ENCODE data around the gene ENPP1. TPM values are rescaled to one million over a fixed set of nuclear protein-coding genes. Genes with fewer than 3 reads are reported as not detected.

ENPP1 gene
- total and polyA plus RNA-seq, 2 donors (not counting 1 experiment from before 2014, with no cell fraction given), result 48.6 to 85.4 TPM

DNA sequence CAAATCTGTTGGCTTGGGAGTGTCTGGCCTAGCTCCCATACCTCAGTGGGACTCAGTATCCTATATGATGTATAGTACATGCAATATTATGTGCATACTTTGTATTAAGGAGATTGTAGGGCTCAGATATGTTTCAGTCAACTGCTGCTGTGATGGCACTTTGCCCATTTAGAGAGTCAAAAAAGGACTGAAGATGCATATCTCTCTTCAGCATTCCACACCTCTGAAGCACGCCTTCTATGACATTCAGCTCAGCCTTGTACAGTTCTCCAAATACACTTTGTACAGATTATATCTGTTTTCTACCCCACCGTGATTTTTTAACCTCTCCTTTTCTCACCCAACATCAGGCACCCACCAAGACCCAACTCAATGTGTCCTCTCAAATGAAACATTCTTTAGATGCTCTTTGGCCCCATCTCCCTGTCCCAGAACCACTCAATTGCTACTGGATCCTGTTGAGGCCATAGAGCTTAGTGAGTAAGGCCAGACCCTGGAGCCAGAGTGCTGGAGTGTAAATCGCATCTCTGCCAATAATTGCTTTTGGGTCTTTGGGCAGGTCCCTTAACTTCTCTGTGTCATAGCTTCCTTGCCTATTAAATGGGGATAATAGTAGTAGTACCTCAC, 15.6 kb downstream of the ENPP1 start:
- Histone ChIP-seq H3K27ac (ENCODE audit: insufficient read depth, low read length) (no peak overlapping the region), H3K4me1 (ENCODE audit: control insufficient read depth, extremely low read depth, insufficient read depth, low read length) (peaks cover 7% of the 10 kb centered on the region), H3K9me3 (ENCODE audit: control insufficient read depth, insufficient read depth, low read depth, low read length) (no peaks in the 10 kb centered on the region), H2AFZ (ENCODE audit: low read length) (no peak overlapping the region), H3K4me3 (replicated peaks in 1 of 4; ENCODE audit: control extremely low read depth in 1 of 4, insufficient read depth in 1 of 4, low read depth in 3 of 4, low read length in 4 of 4) (no peak overlapping the region), H3K36me3 (ENCODE audit: control insufficient read depth, insufficient read depth, low read length) (peaks cover 1% of the 10 kb centered on the region), H3K9ac (ENCODE audit: insufficient read depth, low read length) (no peak overlapping the region), H3K79me2 (ENCODE audit: control insufficient read depth, insufficient read depth, low read length) (no peaks in the 10 kb centered on the region), H3K27me3 (ENCODE audit: control insufficient read depth, insufficient read depth, low read length) (no peaks in the 10 kb centered on the region), H3K4me2 (ENCODE audit: extremely low read depth, insufficient read depth, low read length) (no peak overlapping the region), H4K20me1 (ENCODE audit: control insufficient read depth, extremely low read depth, insufficient read depth, low read length) (no peaks in the 10 kb centered on the region)
- DNase-seq (ENCODE audit: low read depth in 2 of 2), result peak in 1 of 2 donors; percentile 63
- TF ChIP-seq, protein P1, sequence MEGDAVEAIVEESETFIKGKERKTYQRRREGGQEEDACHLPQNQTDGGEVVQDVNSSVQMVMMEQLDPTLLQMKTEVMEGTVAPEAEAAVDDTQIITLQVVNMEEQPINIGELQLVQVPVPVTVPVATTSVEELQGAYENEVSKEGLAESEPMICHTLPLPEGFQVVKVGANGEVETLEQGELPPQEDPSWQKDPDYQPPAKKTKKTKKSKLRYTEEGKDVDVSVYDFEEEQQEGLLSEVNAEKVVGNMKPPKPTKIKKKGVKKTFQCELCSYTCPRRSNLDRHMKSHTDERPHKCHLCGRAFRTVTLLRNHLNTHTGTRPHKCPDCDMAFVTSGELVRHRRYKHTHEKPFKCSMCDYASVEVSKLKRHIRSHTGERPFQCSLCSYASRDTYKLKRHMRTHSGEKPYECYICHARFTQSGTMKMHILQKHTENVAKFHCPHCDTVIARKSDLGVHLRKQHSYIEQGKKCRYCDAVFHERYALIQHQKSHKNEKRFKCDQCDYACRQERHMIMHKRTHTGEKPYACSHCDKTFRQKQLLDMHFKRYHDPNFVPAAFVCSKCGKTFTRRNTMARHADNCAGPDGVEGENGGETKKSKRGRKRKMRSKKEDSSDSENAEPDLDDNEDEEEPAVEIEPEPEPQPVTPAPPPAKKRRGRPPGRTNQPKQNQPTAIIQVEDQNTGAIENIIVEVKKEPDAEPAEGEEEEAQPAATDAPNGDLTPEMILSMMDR (conservative IDR thresholded peaks at IDR 0.05 in 1 of 2, IDR thresholded peaks at IDR 0.05 in 1 of 2; ENCODE audit: low read depth in 1 of 2, low read length in 2 of 2), result no peak
- no peak for TF ChIP-seq EZH2 (IDR thresholded peaks at IDR 0.05; ENCODE audit: low read length, missing control alignments)

DNA sequence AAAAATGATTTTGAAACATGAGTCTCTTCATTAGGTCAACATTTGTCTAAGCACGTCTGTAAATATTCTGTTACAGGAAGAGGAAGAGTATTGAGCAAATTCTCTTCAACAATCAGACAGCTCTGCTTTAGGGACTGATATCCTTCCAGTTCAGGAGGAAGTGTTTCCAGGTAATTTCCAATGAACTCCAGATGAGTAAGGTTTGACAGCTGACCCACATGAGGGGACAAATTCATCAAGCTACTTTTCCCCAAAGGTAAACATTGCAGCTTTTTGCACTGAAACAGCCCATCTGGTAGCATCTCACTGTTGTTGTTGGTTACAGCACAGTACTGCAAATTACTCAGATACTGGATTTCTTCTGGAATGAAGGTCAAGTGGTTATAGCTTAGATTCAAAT, 18.1 kb downstream of the ENPP1 start:
- no peaks in the 10 kb centered on the region for H3K27me3 ChIP-seq (ENCODE audit: control insufficient read depth, insufficient read depth, low read length)
- H3K4me2 ChIP-seq (ENCODE audit: extremely low read depth, insufficient read depth, low read length), result no peak overlapping the region
- no peak overlapping the region for H3K9ac ChIP-seq (ENCODE audit: insufficient read depth, low read length)
- peaks cover 4% of the 10 kb centered on the region for H3K79me2 ChIP-seq (ENCODE audit: control insufficient read depth, insufficient read depth, low read length)
- DNase-seq (ENCODE audit: low read depth in 2 of 2), result no peak
- no peaks in the 10 kb centered on the region for H3K4me1 ChIP-seq (ENCODE audit: control insufficient read depth, extremely low read depth, insufficient read depth, low read length)
- H3K9me3 ChIP-seq (ENCODE audit: control insufficient read depth, insufficient read depth, low read depth, low read length), result no peaks in the 10 kb centered on the region
- H3K36me3 ChIP-seq (ENCODE audit: control insufficient read depth, insufficient read depth, low read length), result peaks cover 1% of the 10 kb centered on the region
- no peak overlapping the region for H3K4me3 ChIP-seq (replicated peaks in 1 of 4; ENCODE audit: control extremely low read depth in 1 of 4, insufficient read depth in 1 of 4, low read depth in 3 of 4, low read length in 4 of 4)
- H4K20me1 ChIP-seq (ENCODE audit: control insufficient read depth, extremely low read depth, insufficient read depth, low read length), result no peaks in the 10 kb centered on the region
- no peak overlapping the region for H3K27ac ChIP-seq (ENCODE audit: insufficient read depth, low read length)
- TF ChIP-seq, protein P1 (conservative IDR thresholded peaks at IDR 0.05 in 1 of 2, IDR thresholded peaks at IDR 0.05 in 1 of 2; ENCODE audit: low read depth in 1 of 2, low read length in 2 of 2), result no peak
- no peak for TF ChIP-seq EZH2 (IDR thresholded peaks at IDR 0.05; ENCODE audit: low read length, missing control alignments)
- H2AFZ ChIP-seq (ENCODE audit: low read length), result no peak overlapping the region

DNA sequence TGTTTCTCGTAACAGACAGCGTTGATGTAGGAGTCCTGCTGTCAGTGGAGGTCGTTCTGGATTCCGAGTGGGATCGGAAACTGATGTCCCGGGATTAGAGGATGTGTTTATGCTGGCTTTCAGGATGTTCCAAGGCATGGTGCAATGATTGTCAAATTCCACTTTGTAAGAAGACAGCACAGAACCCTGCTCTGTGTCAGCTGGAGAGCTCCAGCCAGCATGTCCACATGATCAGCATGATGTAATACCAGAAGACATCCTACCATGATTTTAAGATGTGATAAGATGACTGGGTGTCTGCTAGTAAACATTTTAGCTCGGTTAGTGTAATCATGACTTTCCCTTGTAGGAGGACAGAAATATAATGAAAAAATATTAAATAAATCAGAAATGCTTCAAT, 20.3 kb downstream of the ENPP1 start:
- peak in 1 of 2 donors; percentile 29 for DNase-seq (ENCODE audit: low read depth in 2 of 2)
- no peak overlapping the region for H3K9ac ChIP-seq (ENCODE audit: insufficient read depth, low read length)
- H4K20me1 ChIP-seq (ENCODE audit: control insufficient read depth, extremely low read depth, insufficient read depth, low read length), result no peaks in the 10 kb centered on the region
- no peak overlapping the region for H3K4me2 ChIP-seq (ENCODE audit: extremely low read depth, insufficient read depth, low read length)
- TF ChIP-seq EZH2 (IDR thresholded peaks at IDR 0.05; ENCODE audit: low read length, missing control alignments), result no peak
- TF ChIP-seq, protein P1 (conservative IDR thresholded peaks at IDR 0.05 in 1 of 2, IDR thresholded peaks at IDR 0.05 in 1 of 2; ENCODE audit: low read depth in 1 of 2, low read length in 2 of 2), result no peak
- no peaks in the 10 kb centered on the region for H3K27me3 ChIP-seq (ENCODE audit: control insufficient read depth, insufficient read depth, low read length)
- no peak overlapping the region for H3K4me3 ChIP-seq (replicated peaks in 1 of 4; ENCODE audit: control extremely low read depth in 1 of 4, insufficient read depth in 1 of 4, low read depth in 3 of 4, low read length in 4 of 4)
- H2AFZ ChIP-seq (ENCODE audit: low read length), result no peak overlapping the region
- peaks cover 7% of the 10 kb centered on the region for H3K79me2 ChIP-seq (ENCODE audit: control insufficient read depth, insufficient read depth, low read length)
- H3K9me3 ChIP-seq (ENCODE audit: control insufficient read depth, insufficient read depth, low read depth, low read length), result no peaks in the 10 kb centered on the region
- H3K36me3 ChIP-seq (ENCODE audit: control insufficient read depth, insufficient read depth, low read length), result peaks cover 1% of the 10 kb centered on the region
- peaks cover 8% of the 10 kb centered on the region for H3K4me1 ChIP-seq (ENCODE audit: control insufficient read depth, extremely low read depth, insufficient read depth, low read length)
- no peak overlapping the region for H3K27ac ChIP-seq (ENCODE audit: insufficient read depth, low read length)
